Measurements from ENCODE around the gene AFG3L2. TPM values are rescaled to one million over a fixed set of nuclear protein-coding genes. Genes with fewer than 3 reads are reported as not detected.

Gene AFG3L2
- total RNA-seq, 1 experiment from 2014 or later, result 66.7 TPM

DNA sequence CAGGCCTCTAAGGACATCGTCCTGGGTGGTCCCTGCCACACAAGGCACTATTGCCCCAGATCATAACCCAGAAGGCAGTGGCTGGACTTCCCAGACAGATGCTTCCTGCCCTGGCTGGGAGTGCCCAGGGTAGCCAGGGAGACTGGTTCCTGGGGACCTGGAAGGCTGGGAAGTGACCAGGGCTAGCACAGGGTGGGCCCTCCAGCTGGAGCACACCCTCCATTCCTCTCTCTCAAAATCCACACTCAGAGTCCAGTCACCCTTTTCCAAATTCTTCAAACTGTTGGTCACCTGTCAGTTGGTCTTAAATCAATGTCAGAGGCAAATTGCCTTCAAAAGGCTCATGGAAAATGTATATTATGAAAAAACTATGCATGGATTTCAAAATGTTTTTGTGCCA, 80.6 kb downstream of the AFG3L2 start:
- no peak for ATAC-seq
- TF ChIP-seq YY1 (IDR thresholded peaks at IDR 0.05; ENCODE audit: extremely low read depth, insufficient replicate concordance, low read depth, low read length) (no peak), SP1 (IDR thresholded peaks at IDR 0.05; ENCODE audit: low read depth) (no peak), TCF7L2 (IDR thresholded peaks at IDR 0.05; ENCODE audit: borderline replicate concordance, extremely low read depth, insufficient read depth, insufficient read length) (no peak), SIN3A (IDR thresholded peaks at IDR 0.05; ENCODE audit: low read depth) (no peak), EZH2 (IDR thresholded peaks at IDR 0.05) (no peak), ZNF274 (IDR thresholded peaks at IDR 0.05; ENCODE audit: low read depth, low read length) (no peak), EGR1 (IDR thresholded peaks at IDR 0.05; ENCODE audit: low read depth) (no peak), EZH2phosphoT487 (IDR thresholded peaks at IDR 0.05; ENCODE audit: borderline replicate concordance) (no peak), POLR2A (IDR thresholded peaks at IDR 0.05; ENCODE audit: borderline replicate concordance, extremely low read depth, insufficient read depth, insufficient read length) (no peak), SRF (IDR thresholded peaks at IDR 0.05; ENCODE audit: low read depth) (no peak), CEBPB (IDR thresholded peaks at IDR 0.05; ENCODE audit: low read depth) (no peak), POLR2AphosphoS5 (IDR thresholded peaks at IDR 0.05; ENCODE audit: low read depth, low read length) (no peak)
- TF ChIP-seq, protein P1, sequence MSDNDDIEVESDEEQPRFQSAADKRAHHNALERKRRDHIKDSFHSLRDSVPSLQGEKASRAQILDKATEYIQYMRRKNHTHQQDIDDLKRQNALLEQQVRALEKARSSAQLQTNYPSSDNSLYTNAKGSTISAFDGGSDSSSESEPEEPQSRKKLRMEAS (IDR thresholded peaks at IDR 0.05), result no peak
- TF ChIP-seq, protein P2, sequence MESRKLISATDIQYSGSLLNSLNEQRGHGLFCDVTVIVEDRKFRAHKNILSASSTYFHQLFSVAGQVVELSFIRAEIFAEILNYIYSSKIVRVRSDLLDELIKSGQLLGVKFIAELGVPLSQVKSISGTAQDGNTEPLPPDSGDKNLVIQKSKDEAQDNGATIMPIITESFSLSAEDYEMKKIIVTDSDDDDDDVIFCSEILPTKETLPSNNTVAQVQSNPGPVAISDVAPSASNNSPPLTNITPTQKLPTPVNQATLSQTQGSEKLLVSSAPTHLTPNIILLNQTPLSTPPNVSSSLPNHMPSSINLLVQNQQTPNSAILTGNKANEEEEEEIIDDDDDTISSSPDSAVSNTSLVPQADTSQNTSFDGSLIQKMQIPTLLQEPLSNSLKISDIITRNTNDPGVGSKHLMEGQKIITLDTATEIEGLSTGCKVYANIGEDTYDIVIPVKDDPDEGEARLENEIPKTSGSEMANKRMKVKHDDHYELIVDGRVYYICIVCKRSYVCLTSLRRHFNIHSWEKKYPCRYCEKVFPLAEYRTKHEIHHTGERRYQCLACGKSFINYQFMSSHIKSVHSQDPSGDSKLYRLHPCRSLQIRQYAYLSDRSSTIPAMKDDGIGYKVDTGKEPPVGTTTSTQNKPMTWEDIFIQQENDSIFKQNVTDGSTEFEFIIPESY (IDR thresholded peaks at IDR 0.05; ENCODE audit: extremely low read depth, insufficient replicate concordance, low read length), result no peak
- TF ChIP-seq, protein P3, sequence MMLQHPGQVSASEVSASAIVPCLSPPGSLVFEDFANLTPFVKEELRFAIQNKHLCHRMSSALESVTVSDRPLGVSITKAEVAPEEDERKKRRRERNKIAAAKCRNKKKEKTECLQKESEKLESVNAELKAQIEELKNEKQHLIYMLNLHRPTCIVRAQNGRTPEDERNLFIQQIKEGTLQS (IDR thresholded peaks at IDR 0.05), result no peak
- TF ChIP-seq, protein P4, sequence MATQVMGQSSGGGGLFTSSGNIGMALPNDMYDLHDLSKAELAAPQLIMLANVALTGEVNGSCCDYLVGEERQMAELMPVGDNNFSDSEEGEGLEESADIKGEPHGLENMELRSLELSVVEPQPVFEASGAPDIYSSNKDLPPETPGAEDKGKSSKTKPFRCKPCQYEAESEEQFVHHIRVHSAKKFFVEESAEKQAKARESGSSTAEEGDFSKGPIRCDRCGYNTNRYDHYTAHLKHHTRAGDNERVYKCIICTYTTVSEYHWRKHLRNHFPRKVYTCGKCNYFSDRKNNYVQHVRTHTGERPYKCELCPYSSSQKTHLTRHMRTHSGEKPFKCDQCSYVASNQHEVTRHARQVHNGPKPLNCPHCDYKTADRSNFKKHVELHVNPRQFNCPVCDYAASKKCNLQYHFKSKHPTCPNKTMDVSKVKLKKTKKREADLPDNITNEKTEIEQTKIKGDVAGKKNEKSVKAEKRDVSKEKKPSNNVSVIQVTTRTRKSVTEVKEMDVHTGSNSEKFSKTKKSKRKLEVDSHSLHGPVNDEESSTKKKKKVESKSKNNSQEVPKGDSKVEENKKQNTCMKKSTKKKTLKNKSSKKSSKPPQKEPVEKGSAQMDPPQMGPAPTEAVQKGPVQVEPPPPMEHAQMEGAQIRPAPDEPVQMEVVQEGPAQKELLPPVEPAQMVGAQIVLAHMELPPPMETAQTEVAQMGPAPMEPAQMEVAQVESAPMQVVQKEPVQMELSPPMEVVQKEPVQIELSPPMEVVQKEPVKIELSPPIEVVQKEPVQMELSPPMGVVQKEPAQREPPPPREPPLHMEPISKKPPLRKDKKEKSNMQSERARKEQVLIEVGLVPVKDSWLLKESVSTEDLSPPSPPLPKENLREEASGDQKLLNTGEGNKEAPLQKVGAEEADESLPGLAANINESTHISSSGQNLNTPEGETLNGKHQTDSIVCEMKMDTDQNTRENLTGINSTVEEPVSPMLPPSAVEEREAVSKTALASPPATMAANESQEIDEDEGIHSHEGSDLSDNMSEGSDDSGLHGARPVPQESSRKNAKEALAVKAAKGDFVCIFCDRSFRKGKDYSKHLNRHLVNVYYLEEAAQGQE (IDR thresholded peaks at IDR 0.05; ENCODE audit: low read depth), result no peak
- TF ChIP-seq, protein P5, sequence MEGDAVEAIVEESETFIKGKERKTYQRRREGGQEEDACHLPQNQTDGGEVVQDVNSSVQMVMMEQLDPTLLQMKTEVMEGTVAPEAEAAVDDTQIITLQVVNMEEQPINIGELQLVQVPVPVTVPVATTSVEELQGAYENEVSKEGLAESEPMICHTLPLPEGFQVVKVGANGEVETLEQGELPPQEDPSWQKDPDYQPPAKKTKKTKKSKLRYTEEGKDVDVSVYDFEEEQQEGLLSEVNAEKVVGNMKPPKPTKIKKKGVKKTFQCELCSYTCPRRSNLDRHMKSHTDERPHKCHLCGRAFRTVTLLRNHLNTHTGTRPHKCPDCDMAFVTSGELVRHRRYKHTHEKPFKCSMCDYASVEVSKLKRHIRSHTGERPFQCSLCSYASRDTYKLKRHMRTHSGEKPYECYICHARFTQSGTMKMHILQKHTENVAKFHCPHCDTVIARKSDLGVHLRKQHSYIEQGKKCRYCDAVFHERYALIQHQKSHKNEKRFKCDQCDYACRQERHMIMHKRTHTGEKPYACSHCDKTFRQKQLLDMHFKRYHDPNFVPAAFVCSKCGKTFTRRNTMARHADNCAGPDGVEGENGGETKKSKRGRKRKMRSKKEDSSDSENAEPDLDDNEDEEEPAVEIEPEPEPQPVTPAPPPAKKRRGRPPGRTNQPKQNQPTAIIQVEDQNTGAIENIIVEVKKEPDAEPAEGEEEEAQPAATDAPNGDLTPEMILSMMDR (IDR thresholded peaks at IDR 0.05 in 2 of 3, conservative IDR thresholded peaks at IDR 0.05 in 1 of 3; ENCODE audit: borderline replicate concordance in 1 of 3, insufficient read depth in 1 of 3, low read depth in 2 of 3, low read length in 2 of 3), result no peak
- intact Hi-C loops (cut with micrococcal nuclease), result no loop called here
- ChIA-PET POLR2A (interaction anchor here (1.2 kb wide), 1 partner anchor 11 kb away, joined by 3 read pairs; no protein-coding TSS in a partner anchor), CTCF (interaction anchor here (0.7 to 1.2 kb wide), 3 partner anchors 9 to 32 kb away, joined by 3 read pairs; no protein-coding TSS in a partner anchor), RAD21 (ENCODE audit: low non-redundant PET in 1 of 2, low total read pairs in 2 of 2, uncharacterized antibody in 2 of 2, unreplicated experiment in 2 of 2) (no interaction called here)
- Histone ChIP-seq H3K27ac (ENCODE audit: low read depth, low read length) (no peak overlapping the region), H3K4me1 (ENCODE audit: control insufficient read depth in 1 of 2, insufficient read depth in 2 of 2, low read length in 2 of 2) (peaks cover 0 to 14% of the 10 kb centered on the region in 2 experiments; a peak in 1 of 4 replicates), H3K36me3 (ENCODE audit: control insufficient read depth in 1 of 2, insufficient read depth in 2 of 2, low read length in 2 of 2) (no peaks in the 10 kb centered on the region), H2AFZ (ENCODE audit: low read depth, low read length, poor library complexity, severe bottlenecking) (no peak overlapping the region), H3K79me2 (ENCODE audit: insufficient read depth, low read length) (no peaks in the 10 kb centered on the region), H3K9me3 (ENCODE audit: control insufficient read depth in 1 of 2, insufficient read depth in 1 of 2, low read depth in 1 of 2, low read length in 2 of 2) (no peaks in the 10 kb centered on the region), H3K9ac (ENCODE audit: low read length) (no peak overlapping the region), H3K27me3 (ENCODE audit: insufficient read depth, low read length) (no peaks in the 10 kb centered on the region), H3K9me2 (ENCODE audit: insufficient read depth) (no peaks in the 10 kb centered on the region), H4K20me1 (ENCODE audit: insufficient read depth) (no peaks in the 10 kb centered on the region), H3K4me2 (ENCODE audit: low read length) (0 out of 2 replicates have a peak overlapping the region, but pooled peaks have one; percentile 4), H3K4me3 (replicated peaks in 1 of 2; ENCODE audit: low read depth in 1 of 2, low read length in 2 of 2) (no peak overlapping the region)
- BruUV-seq (replicated peaks), result no TSS peak
- DNase-seq (ENCODE audit: low read depth, low spot score), result no peak

Data from HCT116 (cell line).